ENCODE measurements around the gene EIF2B5.

Gene EIF2B5

DNA sequence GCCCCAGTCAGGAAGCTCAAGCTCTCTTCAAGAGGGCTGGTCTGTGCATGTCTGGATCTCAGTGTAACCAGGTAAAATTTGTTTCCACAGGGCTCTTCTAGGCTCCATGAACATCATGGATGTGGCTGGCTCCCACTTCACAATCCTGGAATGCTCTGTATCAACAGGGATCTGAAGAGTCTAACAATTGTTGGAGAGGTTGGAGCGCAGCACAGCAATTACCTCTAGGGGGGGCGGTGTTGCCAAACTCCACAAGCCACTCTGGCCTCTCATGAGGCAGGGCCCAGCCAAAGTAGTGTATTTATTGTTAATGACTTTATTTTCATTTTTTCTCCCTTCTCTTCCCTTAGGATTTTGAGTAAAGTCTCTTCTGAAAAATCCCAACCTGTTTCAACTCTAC is 6.1 kb upstream of the EIF2B5 start:
- Histone ChIP-seq H3K27me3 (no peaks in the 10 kb centered on the region), H3K9me3 (no peaks in the 10 kb centered on the region), H3K4me1 (no peaks in the 10 kb centered on the region), H3K4me3 (ENCODE audit: low read depth, low read length) (no peak overlapping the region), H3K36me3 (no peaks in the 10 kb centered on the region)
- peak; percentile 58 for DNase-seq
- TF ChIP-seq, protein P1, sequence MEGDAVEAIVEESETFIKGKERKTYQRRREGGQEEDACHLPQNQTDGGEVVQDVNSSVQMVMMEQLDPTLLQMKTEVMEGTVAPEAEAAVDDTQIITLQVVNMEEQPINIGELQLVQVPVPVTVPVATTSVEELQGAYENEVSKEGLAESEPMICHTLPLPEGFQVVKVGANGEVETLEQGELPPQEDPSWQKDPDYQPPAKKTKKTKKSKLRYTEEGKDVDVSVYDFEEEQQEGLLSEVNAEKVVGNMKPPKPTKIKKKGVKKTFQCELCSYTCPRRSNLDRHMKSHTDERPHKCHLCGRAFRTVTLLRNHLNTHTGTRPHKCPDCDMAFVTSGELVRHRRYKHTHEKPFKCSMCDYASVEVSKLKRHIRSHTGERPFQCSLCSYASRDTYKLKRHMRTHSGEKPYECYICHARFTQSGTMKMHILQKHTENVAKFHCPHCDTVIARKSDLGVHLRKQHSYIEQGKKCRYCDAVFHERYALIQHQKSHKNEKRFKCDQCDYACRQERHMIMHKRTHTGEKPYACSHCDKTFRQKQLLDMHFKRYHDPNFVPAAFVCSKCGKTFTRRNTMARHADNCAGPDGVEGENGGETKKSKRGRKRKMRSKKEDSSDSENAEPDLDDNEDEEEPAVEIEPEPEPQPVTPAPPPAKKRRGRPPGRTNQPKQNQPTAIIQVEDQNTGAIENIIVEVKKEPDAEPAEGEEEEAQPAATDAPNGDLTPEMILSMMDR (IDR thresholded peaks at IDR 0.05; ENCODE audit: low read depth, low read length): peak; percentile 59

DNA sequence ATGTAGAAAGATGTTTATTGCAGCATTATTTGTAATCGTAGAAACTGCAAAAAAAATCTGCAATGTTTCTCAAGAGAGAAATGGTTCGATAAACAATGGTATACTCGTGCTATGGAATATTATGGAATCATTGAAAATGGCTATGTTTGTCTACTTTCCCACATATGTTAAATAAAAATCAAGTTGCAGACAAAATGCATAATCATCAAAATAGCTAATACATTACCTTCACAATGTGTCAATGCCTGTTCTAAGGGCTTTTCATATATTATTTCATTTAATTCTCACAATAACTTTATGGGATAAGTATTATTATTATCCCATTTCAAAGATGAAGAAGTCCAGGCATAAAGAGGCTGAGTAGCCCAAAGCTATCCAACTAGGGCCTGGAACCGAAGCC is 2.2 kb upstream of the EIF2B5 start:
- Histone ChIP-seq H3K4me1 (no peaks in the 10 kb centered on the region; the same call in 1 of the 2 replicates), H3K4me3 (ENCODE audit: low read depth, low read length) (no peak overlapping the region), H3K36me3 (peaks cover 11% of the 10 kb centered on the region), H3K27me3 (no peaks in the 10 kb centered on the region), H3K9me3 (no peaks in the 10 kb centered on the region)
- TF ChIP-seq, protein P1 (IDR thresholded peaks at IDR 0.05; ENCODE audit: low read depth, low read length): no peak
- DNase-seq: no peak

DNA sequence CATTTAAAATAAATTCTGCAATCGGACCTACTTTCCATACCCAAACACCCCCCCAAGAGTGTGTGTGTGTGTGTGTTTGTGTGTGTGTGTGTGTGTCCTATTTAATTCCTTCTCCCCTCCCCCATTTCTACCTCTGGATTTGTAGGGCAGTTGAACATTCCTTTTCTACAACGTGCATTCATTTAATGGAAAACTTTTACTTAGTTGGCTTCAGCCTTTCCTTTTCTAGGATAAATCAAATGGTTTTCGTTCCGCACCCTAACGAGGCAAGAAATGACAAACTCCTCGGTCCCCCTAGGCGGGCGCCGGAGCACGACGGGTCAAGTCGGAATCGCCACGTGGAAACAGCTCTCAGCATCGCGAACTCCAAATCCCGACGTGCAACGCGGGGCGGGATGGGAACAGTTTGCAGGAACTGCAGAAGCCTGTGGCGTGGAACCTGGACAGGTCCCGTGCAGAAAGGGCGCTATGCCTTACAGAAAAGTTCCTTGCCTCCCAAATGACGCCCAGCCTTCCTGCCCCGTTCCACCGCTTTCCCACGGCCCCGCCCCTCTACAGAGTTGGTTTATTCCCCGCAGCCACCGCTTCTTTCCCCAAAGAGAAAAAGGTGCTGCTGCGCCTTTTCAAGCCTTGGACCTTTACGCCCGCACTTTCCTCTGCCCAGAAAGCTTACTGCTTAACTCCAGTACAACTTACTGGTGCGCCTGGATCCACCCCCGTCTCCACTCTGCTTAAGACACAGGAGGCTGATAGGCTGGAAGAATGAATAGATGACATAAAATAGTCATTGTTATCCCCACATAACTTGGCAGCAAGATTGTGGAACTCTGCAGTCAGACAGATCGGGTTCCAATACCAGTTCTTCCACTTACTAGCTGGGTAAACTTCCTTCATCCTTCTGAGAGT is 1.1 kb upstream of the EIF2B5 start:
- TF ChIP-seq, protein P1 (IDR thresholded peaks at IDR 0.05; ENCODE audit: low read depth, low read length): 0 out of 2 replicates have a peak, but pooled peaks have one; percentile 10
- Histone ChIP-seq H3K4me1 (no peaks in the 10 kb centered on the region; the same call in 1 of the 2 replicates), H3K9me3 (no peaks in the 10 kb centered on the region), H3K36me3 (peaks cover 20% of the 10 kb centered on the region), H3K4me3 (ENCODE audit: low read depth, low read length) (peak overlapping the region; percentile 100), H3K27me3 (no peaks in the 10 kb centered on the region)
- peak; percentile 91 for DNase-seq

DNA sequence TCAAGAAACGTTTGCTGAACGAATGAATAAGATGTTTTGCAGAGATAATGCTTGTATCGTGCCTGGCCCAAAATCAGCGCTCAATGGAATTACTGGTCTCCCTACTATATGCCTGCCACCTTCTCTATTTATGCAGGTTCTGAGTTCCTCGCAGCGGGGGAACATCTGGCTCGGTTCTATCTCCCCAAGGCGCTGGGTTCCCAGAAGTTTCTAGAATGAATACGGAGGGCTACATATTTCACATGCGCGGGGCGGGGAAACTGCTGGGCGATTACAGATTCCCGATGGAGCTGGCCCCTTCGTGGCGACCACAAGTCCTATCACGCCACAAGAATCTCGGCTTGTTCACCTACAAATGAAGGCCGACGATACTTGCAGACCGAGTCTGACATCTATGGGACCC is 411 bp upstream of the EIF2B5 start:
- no peak for DNase-seq
- Histone ChIP-seq H3K9me3 (no peaks in the 10 kb centered on the region), H3K4me3 (ENCODE audit: low read depth, low read length) (peak overlapping the region; percentile 100), H3K27me3 (no peaks in the 10 kb centered on the region), H3K4me1 (no peaks in the 10 kb centered on the region; the same call in 1 of the 2 replicates), H3K36me3 (peaks cover 20% of the 10 kb centered on the region)
- TF ChIP-seq, protein P1 (IDR thresholded peaks at IDR 0.05; ENCODE audit: low read depth, low read length): no peak

DNA sequence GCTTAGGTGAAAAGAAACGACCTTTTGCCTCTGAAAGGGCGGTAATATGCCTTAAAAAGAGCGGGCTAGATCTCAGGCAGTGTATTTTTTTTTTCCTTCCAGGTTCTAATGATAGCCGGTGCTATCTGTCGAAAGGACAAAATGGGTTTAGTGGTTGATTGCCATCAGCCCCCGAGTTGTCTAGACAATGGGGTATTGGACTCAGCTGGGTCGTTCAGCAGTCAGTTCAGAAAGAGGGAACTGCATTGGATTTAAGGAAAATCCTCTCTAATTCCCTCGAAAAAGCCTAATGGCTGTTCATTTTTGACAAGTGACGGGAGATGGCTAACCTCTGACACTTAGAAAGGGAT is 728 bp downstream of the EIF2B5 start:
- Histone ChIP-seq H3K36me3 (peaks cover 31% of the 10 kb centered on the region), H3K27me3 (no peaks in the 10 kb centered on the region), H3K4me1 (no peaks in the 10 kb centered on the region; the same call in 1 of the 2 replicates), H3K4me3 (ENCODE audit: low read depth, low read length) (peak overlapping the region; percentile 100), H3K9me3 (no peaks in the 10 kb centered on the region)
- no peak for DNase-seq
- TF ChIP-seq, protein P1 (IDR thresholded peaks at IDR 0.05; ENCODE audit: low read depth, low read length): no peak

DNA sequence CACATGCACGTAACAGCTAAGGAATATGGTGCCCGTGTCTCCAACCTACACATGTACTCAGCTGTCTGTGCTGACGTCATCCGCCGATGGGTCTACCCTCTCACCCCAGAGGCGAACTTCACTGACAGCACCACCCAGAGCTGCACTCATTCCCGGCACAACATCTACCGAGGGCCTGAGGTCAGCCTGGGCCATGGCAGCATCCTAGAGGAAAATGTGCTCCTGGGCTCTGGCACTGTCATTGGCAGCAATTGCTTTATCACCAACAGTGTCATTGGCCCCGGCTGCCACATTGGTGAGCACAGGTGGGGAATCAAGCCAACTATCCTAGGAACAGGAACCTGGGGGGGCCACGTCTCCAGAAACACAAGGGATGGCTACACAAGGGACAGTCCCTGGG is 5.3 kb downstream of the EIF2B5 start:
- H3K27me3 ChIP-seq: no peaks in the 10 kb centered on the region
- no peak overlapping the region for H3K4me3 ChIP-seq (ENCODE audit: low read depth, low read length)
- no peaks in the 10 kb centered on the region for H3K9me3 ChIP-seq
- TF ChIP-seq, protein P1 (IDR thresholded peaks at IDR 0.05; ENCODE audit: low read depth, low read length): no peak
- no peaks in the 10 kb centered on the region; the same call in 1 of the 2 replicates for H3K4me1 ChIP-seq
- H3K36me3 ChIP-seq: peaks cover 76% of the 10 kb centered on the region
- no peak for DNase-seq
